Testis (tissue), 3 donors: ENCODE results near the gene TBC1D22A. TPM values are rescaled to one million over a fixed set of nuclear protein-coding genes. Genes with fewer than 3 reads are reported as not detected.

ENCODE experiments used
- DNase-seq: peaks from one replicate; pipeline ENCODE4 v3.0.0-alpha.2; 2019
- H3K27ac ChIP-seq, 2 donors: fragments of 200-600 bp; sonication (generic); one replicate each; pipeline ENCODE4 v1.5.1; 2019
- H3K27me3 ChIP-seq: fragments of 200-600 bp; sonication (generic); one replicate; pipeline ENCODE4 v1.5.1; 2019
- H3K36me3 ChIP-seq: fragments of 200-600 bp; sonication (generic); one replicate; pipeline ENCODE4 v1.5.1; 2017; ENCODE audit warnings: low read depth; ENCODE audit errors: missing control alignments
- H3K4me1 ChIP-seq: fragments of 200-600 bp; sonication (generic); one replicate; pipeline ENCODE4 v1.5.1; 2019
- H3K4me3 ChIP-seq, 2 donors: fragments of 200-600 bp; sonication (generic); one replicate each; pipeline ENCODE4 v1.5.1; 2017 to 2019
- H3K9me3 ChIP-seq: fragments of 200-600 bp; sonication (generic); one replicate; pipeline ENCODE4 v1.5.1; 2017
- POLR2A ChIP-seq: fragments of 450-650 bp; IDR thresholded peaks from one replicate; pipeline ENCODE4 v1.6.1; 2017; ENCODE audit warnings: antibody characterized with exemption, mild to moderate bottlenecking, moderate library complexity
- WGBS, 2 donors: methylation state at CpG; one replicate each; pipeline ENCODE4 v1.1.5; 2018; 5-methylcytosine and 5-hydroxymethylcytosine counted together
- intact Hi-C: fragments of 100-400 bp; cut with DNase I; formaldehyde crosslinking; loops from one replicate; pipeline ENCODE4 v1.15.1; 2023; ENCODE audit warnings: low total_unique reads
- polyA plus RNA-seq: library from polyadenylated mRNA; stranded (reverse); fragments of 350-450 nt; fragmentation: Illumina TruSeq; extraction: RNeasy Lipid Tissue Mini Kit (QIAGEN cat#74804); gene quantifications from one replicate; pipeline ENCODE4 v1.2.3, GENCODE V29; 2014; ENCODE audit warnings: low read depth, low replicate concordance; ENCODE audit not compliant: insufficient read depth
- total RNA-seq, 2 donors: library from RNA; depleted of rRNA; stranded (reverse); fragments of >200 nt; gene quantifications; one replicate each; pipeline ENCODE4 v1.2.3, GENCODE V29; 2016
- TF ChIP-seq, protein P1 (sequence below), 3 experiments: fragments of 450-650 bp in 2 of 3; fragments of 200-600 bp in 1 of 3; sonication (generic) in 1 of 3; IDR thresholded peaks; one replicate each; pipeline ENCODE4 v1.5.1; 2016 to 2019; ENCODE audit warnings: antibody characterized with exemption in 3 of 3, mild to moderate bottlenecking in 2 of 3, moderate library complexity in 1 of 3

TBC1D22A gene
- total and polyA plus RNA-seq, 3 donors from 2014 or later = 16.6 to 32.8 (median 28.5) TPM

DNA sequence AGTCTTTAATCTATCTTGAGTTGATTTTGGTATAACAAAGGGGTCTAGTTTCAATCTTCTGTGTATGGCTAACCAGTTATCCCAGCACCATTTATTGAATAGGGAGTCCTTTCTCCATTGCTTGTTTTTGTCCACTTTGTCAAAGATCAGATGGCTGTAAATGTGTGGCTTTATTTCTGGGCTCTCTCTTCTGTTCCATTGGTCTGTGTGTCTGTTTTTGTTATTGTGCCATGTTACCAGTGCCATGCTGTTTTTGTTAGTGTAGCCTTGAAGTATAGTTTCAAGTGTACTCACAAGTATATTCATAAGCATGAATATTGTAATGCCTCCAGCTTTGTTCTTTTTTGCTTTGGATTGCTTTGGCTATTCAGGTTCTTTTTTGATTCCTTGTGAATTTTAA, 159.6 kb downstream of the TBC1D22A start:
- Histone ChIP-seq H3K36me3 (no peaks in the 10 kb centered on the region), H3K4me1 (peaks cover 3% of the 10 kb centered on the region), H3K27me3 (no peaks in the 10 kb centered on the region), H3K4me3 (no peak overlapping the region), H3K9me3 (no peaks in the 10 kb centered on the region), H3K27ac (no peak overlapping the region)
- DNase-seq = no peak
- intact Hi-C loops = no loop called here
- TF ChIP-seq POLR2A = no peak

DNA sequence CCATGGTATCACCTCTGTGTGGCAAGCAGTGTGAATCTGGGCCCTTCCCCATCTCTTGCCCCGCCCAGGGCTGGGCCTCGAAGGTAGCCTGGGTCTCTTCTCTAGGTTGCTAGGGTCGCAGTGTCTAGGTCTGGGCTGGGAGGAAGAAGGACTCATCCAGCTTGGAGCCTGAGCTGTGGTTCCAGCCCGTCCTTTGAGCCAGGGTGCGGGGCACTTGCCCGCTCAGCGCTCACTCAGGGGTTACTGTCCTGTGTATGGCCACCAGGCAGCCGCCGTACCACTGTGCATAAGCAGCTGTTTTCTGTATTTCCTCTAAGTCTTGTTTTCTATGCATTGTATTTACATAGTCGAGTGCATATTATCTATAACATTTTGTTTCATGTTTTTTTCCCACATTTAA, 160.9 kb downstream of the TBC1D22A start:
- no peak for TF ChIP-seq POLR2A
- TF ChIP-seq, protein P1, sequence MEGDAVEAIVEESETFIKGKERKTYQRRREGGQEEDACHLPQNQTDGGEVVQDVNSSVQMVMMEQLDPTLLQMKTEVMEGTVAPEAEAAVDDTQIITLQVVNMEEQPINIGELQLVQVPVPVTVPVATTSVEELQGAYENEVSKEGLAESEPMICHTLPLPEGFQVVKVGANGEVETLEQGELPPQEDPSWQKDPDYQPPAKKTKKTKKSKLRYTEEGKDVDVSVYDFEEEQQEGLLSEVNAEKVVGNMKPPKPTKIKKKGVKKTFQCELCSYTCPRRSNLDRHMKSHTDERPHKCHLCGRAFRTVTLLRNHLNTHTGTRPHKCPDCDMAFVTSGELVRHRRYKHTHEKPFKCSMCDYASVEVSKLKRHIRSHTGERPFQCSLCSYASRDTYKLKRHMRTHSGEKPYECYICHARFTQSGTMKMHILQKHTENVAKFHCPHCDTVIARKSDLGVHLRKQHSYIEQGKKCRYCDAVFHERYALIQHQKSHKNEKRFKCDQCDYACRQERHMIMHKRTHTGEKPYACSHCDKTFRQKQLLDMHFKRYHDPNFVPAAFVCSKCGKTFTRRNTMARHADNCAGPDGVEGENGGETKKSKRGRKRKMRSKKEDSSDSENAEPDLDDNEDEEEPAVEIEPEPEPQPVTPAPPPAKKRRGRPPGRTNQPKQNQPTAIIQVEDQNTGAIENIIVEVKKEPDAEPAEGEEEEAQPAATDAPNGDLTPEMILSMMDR (IDR thresholded peaks at IDR 0.05) = no peak
- no peak overlapping the region for H3K27ac ChIP-seq
- intact Hi-C loops = no loop called here
- H3K9me3 ChIP-seq = no peaks in the 10 kb centered on the region
- no peaks in the 10 kb centered on the region for H3K27me3 ChIP-seq
- WGBS, 2 donors = 89 to 92% methylated on average over 10 of the region's 10 CpGs
- no peaks in the 10 kb centered on the region for H3K36me3 ChIP-seq
- H3K4me1 ChIP-seq = no peaks in the 10 kb centered on the region
- no peak for DNase-seq
- no peak overlapping the region for H3K4me3 ChIP-seq

DNA sequence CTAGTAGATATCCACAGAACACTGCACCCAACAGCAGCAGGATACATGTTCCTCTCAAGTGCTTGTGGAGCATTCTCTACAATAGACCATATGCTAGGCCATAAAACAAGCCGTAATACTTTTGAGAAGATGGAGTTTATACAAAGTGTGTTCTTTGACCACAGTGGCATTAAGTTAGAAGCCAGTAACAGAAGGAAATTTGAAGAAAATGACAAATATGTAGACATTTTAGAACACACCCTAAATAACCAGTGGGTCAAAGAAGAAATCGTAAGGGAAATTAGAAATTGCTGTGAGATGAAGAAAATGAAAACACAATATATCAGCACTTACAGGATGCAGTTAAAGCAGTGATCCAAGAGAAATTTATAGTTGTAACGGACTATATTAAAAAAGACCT, 163.4 kb downstream of the TBC1D22A start:
- intact Hi-C loops = no loop called here
- Histone ChIP-seq H3K27me3 (no peaks in the 10 kb centered on the region), H3K27ac (no peak overlapping the region), H3K36me3 (no peaks in the 10 kb centered on the region), H3K4me3 (no peak overlapping the region), H3K9me3 (no peaks in the 10 kb centered on the region), H3K4me1 (no peaks in the 10 kb centered on the region)
- no peak for TF ChIP-seq POLR2A
- TF ChIP-seq, protein P1 (IDR thresholded peaks at IDR 0.05) = no peak
- WGBS, 2 donors = 57 to 68% methylated on average over 3 of the region's 3 CpGs
- DNase-seq = no peak

DNA sequence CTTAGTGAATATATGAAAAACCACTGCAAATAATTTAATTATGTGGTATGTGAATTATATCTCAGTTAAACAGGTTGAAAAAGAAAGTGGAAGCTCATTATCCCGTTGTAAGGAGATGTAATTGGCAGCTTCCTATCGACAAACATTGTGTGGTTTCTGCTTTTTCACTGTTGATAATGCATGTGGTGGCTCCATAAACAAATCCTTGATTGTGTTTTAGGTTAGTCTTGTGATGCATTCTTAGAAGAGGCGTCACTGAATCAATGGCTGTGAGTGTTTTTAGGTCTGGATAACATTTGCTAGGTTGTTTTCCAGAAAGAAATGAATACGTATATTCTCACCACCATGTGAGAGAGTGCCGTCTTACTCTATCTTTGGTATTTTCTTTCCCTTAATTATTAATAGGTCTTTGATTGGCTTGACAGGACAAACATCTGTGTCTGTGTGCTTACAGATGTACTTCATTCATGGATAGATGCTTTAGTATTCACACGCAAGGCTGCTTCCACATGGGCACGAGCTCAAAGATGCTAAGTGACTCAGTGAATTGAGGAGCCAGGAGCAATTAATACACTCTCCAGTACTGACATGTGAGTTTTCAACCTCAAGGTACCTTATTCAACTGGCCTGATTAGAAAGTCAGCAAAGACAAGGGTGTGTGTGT, 166.7 kb downstream of the TBC1D22A start:
- no peaks in the 10 kb centered on the region for H3K27me3 ChIP-seq
- no peaks in the 10 kb centered on the region for H3K9me3 ChIP-seq
- no peak overlapping the region for H3K4me3 ChIP-seq
- no peak overlapping the region for H3K27ac ChIP-seq
- no peak for DNase-seq
- intact Hi-C loops = no loop called here
- WGBS, 2 donors = 79 to 87% methylated on average over 7 of the region's 7 CpGs
- no peaks in the 10 kb centered on the region for H3K4me1 ChIP-seq
- no peaks in the 10 kb centered on the region for H3K36me3 ChIP-seq
- TF ChIP-seq, protein P1 (IDR thresholded peaks at IDR 0.05) = no peak
- no peak for TF ChIP-seq POLR2A

DNA sequence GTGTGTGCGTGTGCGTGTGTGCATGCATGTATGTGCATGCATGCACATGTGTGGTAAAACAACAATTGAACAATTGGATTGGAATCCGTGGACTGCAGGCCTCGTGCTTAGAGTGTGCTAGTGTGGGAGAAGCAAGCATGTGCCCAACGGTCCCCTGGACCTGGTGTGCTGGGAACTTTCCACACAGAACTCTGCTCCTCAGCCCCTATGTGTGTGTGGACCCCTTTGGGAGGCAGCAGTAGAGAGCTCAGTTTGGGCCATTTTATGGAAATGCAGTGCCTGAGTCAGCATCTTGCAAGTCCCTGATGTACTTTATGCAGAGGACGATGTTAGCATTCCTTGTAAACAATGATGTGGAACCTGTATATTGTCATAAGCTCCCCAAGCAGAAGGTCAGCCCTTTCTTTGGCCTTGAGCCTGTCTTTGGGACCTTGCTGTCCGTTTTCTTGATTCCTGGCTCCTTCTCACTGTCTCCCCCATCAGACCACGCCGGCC, 167.3 kb downstream of the TBC1D22A start:
- 89 to 90% methylated on average over 9 of the region's 9 CpGs for WGBS, 2 donors
- no peak for DNase-seq
- no peaks in the 10 kb centered on the region for H3K4me1 ChIP-seq
- H3K9me3 ChIP-seq = no peaks in the 10 kb centered on the region
- TF ChIP-seq, protein P1 (IDR thresholded peaks at IDR 0.05) = no peak
- no peak for TF ChIP-seq POLR2A
- no peak overlapping the region for H3K4me3 ChIP-seq
- intact Hi-C loops = no loop called here
- no peaks in the 10 kb centered on the region for H3K36me3 ChIP-seq
- no peak overlapping the region for H3K27ac ChIP-seq
- H3K27me3 ChIP-seq = no peaks in the 10 kb centered on the region
